HEK293T (cell line): ENCODE results near the gene EIF2AK3.

ENCODE experiments used
- CTCF ChIA-PET: fragments of 350-600 bp; formaldehyde crosslinking; extraction: SDS; loops from one replicate; lab custom pipeline; 2021; ENCODE audit warnings: antibody characterized with exemption, inconsistent platforms; lab: Yijun Ruan, JAX
- POLR2A ChIA-PET: fragments of 350-600 bp; formaldehyde crosslinking; extraction: SDS; loops from one replicate; lab custom pipeline; 2020; ENCODE audit warnings: antibody characterized with exemption, inconsistent platforms; lab: Yijun Ruan, JAX
- DNase-seq: peaks from one replicate; pipeline ENCODE4 v3.0.0; 2012; ENCODE audit warnings: mixed read lengths; ENCODE audit errors: extremely low spot score
- ARNT ChIP-seq: fragments of 450-650 bp; IDR thresholded peaks from 2 replicates; pipeline ENCODE4 v1.6.1; 2017; ENCODE audit warnings: mild to moderate bottlenecking
- BHLHE40 ChIP-seq: fragments of 450-650 bp; IDR thresholded peaks from 2 replicates; pipeline ENCODE4 v1.6.1; 2016; ENCODE audit warnings: mild to moderate bottlenecking, moderate library complexity, borderline replicate concordance
- CTBP1 ChIP-seq: fragments of 450-650 bp; IDR thresholded peaks from 2 replicates; pipeline ENCODE4 v1.6.1; 2016; ENCODE audit warnings: borderline replicate concordance
- ELF4 ChIP-seq: fragments of 450-650 bp; IDR thresholded peaks from 2 replicates; pipeline ENCODE4 v1.6.1; 2017; ENCODE audit warnings: antibody characterized with exemption
- FOXA1 ChIP-seq: fragments of 450-650 bp; IDR thresholded peaks from 2 replicates; pipeline ENCODE4 v1.6.1; 2016; ENCODE audit warnings: mild to moderate bottlenecking
- FOXK2 ChIP-seq: fragments of 450-650 bp; IDR thresholded peaks from 2 replicates; pipeline ENCODE4 v1.6.1; 2016; ENCODE audit warnings: mild to moderate bottlenecking
- FOXM1 ChIP-seq: fragments of 450-650 bp; IDR thresholded peaks from 2 replicates; pipeline ENCODE4 v1.6.1; 2017; ENCODE audit warnings: mild to moderate bottlenecking, borderline replicate concordance
- HDGF ChIP-seq: fragments of 450-650 bp; IDR thresholded peaks from 2 replicates; pipeline ENCODE4 v1.6.1; 2017; ENCODE audit warnings: antibody characterized with exemption, borderline replicate concordance
- L3MBTL2 ChIP-seq: fragments of 450-650 bp; conservative IDR thresholded peaks from 2 replicates; pipeline ENCODE4 v1.6.1; 2016; ENCODE audit warnings: mild to moderate bottlenecking
- LEF1 ChIP-seq: fragments of 450-650 bp; IDR thresholded peaks from 2 replicates; pipeline ENCODE4 v1.6.1; 2017; ENCODE audit warnings: mild to moderate bottlenecking, borderline replicate concordance
- NFRKB ChIP-seq: fragments of 450-650 bp; IDR thresholded peaks from 2 replicates; pipeline ENCODE4 v1.6.1; 2016; ENCODE audit warnings: mild to moderate bottlenecking, moderate library complexity
- PKNOX1 ChIP-seq: fragments of 450-650 bp; IDR thresholded peaks from 2 replicates; pipeline ENCODE4 v1.6.1; 2016
- SP1 ChIP-seq: fragments of 450-650 bp; IDR thresholded peaks from 2 replicates; pipeline ENCODE4 v1.6.1; 2017
- SUZ12 ChIP-seq: fragments of 450-650 bp; IDR thresholded peaks from 2 replicates; pipeline ENCODE4 v1.6.1; 2016; ENCODE audit warnings: mild to moderate bottlenecking
- TARDBP ChIP-seq: fragments of 450-650 bp; IDR thresholded peaks from 2 replicates; pipeline ENCODE4 v1.6.1; 2016
- ZNF384 ChIP-seq: fragments of 450-650 bp; IDR thresholded peaks from 2 replicates; pipeline ENCODE4 v1.6.1; 2016

The EIF2AK3 gene

DNA sequence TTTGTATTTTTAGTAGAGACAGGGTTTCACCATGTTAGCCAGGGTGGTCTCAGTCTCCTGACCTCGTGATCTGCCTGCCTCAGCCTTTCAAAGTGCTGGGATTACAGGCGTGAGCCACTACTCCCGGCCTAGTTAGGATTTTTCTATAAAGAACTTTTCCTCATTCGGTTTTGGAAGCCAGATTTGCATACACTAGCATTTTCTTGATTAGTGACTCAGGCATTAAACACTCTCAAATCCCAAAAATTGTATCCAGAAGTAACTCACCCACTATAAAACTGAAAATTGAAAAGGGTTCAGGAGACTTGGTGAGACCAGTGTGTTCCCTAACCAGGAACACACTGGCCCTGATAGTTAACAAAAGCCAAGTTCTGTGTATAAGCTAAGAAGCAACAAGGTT, 25.2 kb downstream of the EIF2AK3 start:
- POLR2A ChIA-PET: no interaction called here
- no peak for DNase-seq
- TF ChIP-seq ZNF384 (no peak), NFRKB (no peak), L3MBTL2 (no peak), PKNOX1 (no peak), LEF1 (no peak), ELF4 (no peak), ARNT (no peak), FOXM1 (no peak), HDGF (no peak)
- CTCF ChIA-PET: no interaction called here

DNA sequence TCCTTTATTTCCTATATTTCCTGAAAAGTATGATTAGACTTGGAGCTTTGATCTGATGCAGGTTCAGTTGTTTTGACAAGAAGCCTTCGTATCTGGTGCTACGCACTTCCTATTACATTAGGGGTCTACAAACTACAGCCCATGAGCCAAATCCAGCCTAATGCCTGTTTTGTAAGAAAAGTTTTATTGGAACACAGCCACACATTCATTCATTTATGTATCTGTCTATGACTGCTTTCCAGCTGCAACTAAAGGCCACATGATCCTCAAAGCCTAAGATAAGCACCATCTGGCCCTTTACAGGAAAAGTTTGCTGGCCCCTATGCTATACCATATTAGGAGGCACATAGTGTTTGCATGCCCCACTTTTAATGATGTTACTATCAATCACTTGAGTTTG, 26.0 kb downstream of the EIF2AK3 start:
- no peak for DNase-seq
- TF ChIP-seq FOXK2: no peak
- POLR2A ChIA-PET: interaction anchor here (0.6 kb wide), 1 partner anchor 27 kb away, joined by 3 read pairs; no protein-coding TSS in a partner anchor
- CTCF ChIA-PET: no interaction called here

GRCh38 chr2:88600038-88600465, 27.2 kb downstream of the EIF2AK3 start:
- CTCF ChIA-PET: no interaction called here
- TF ChIP-seq CTBP1 (peak; percentile 19; the same call in 1 of the 2 replicates), L3MBTL2 (no peak), PKNOX1 (peak; percentile 60), SP1 (no peak), ZNF384 (peak; percentile 92)
- POLR2A ChIA-PET: interaction anchor here (1.0 kb wide), 1 partner anchor 28 kb away, joined by 7 read pairs; no protein-coding TSS in a partner anchor
- peak; percentile 69 for DNase-seq

DNA sequence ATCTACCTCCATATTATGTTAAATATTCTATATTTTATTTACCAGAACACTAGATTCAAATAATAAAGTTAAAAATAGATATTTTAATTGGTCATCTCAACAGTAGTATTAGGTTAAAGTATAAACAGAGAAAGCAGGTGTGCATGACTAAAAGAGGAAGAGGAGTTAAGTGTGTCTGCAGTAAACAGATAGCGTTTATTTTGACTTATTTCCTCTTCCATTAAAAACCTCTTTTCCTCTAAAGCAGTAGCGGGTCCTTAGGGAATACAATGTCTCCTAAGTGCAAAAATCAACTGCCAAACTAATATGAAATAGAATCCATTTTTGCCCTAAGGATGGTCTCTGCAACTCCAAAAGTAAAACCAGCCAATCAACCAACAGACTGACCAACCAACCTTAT, 27.7 kb downstream of the EIF2AK3 start:
- POLR2A ChIA-PET: interaction anchor here (1.0 kb wide), 1 partner anchor 28 kb away, joined by 7 read pairs; no protein-coding TSS in a partner anchor
- CTCF ChIA-PET: no interaction called here
- TF ChIP-seq ZNF384: no peak
- no peak for TF ChIP-seq FOXM1
- no peak for TF ChIP-seq FOXK2
- TF ChIP-seq PKNOX1: no peak
- TF ChIP-seq LEF1: no peak
- TF ChIP-seq SP1: no peak
- TF ChIP-seq L3MBTL2: no peak
- no peak for TF ChIP-seq TARDBP
- TF ChIP-seq FOXA1: no peak
- TF ChIP-seq CTBP1: no peak
- TF ChIP-seq BHLHE40: no peak
- no peak for TF ChIP-seq HDGF
- TF ChIP-seq SUZ12: no peak
- no peak for TF ChIP-seq ELF4
- no peak for TF ChIP-seq NFRKB
- no peak for TF ChIP-seq ARNT
- no peak for DNase-seq

GRCh38 chr2:88597168-88597567, 30.1 kb downstream of the EIF2AK3 start:
- TF ChIP-seq ARNT (no peak), CTBP1 (no peak), FOXK2 (no peak), ZNF384 (no peak), FOXM1 (no peak)
- no peak for DNase-seq
- ChIA-PET POLR2A (no interaction called here), CTCF (interaction anchor here (0.5 kb wide), 1 partner anchor 132 kb away, joined by 4 read pairs; no protein-coding TSS in a partner anchor)

DNA sequence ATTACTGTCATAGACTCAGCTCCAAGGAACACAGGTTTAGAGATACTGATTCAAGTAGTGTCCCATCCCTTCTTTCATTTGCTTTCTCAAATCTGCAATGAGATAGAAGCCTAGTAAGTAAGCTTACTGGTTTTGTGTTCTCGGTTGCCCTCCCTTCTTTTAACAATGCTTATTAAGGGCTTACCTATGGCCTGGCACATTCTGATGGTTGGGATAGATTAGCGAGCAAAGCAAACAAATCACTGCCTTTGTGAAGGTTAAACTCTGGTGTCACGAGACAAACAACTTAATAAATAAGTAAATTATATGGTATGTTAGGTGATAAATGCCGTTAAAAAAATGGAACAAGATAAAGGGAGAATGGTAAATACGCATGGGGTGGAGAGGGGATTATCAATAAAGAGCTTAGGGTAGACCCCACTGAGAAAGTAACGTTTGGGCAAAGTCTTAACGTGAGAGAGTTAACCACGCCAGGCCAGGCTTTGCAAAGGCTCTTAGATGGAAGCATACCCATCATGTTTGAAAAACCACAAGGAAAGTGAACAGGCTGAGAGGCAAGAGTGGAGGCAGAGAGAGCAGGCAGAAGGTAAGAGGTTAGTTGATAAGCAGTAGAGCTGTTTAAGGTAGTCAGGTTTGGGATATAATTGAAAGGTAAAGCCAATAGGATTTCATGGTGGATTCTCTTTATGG, 31.0 kb downstream of the EIF2AK3 start:
- POLR2A ChIA-PET: no interaction called here
- CTCF ChIA-PET: interaction anchor here (0.5 kb wide), 1 partner anchor 131 kb away, joined by 4 read pairs; no protein-coding TSS in a partner anchor

More for the DNA sequence above, 31.0 kb downstream of the EIF2AK3 start:
- no peak for DNase-seq
- TF ChIP-seq HDGF (no peak), TARDBP (no peak), ARNT (no peak), FOXM1 (no peak), LEF1 (no peak), CTBP1 (no peak), PKNOX1 (no peak), SP1 (no peak), ELF4 (no peak), NFRKB (no peak), SUZ12 (no peak), FOXK2 (no peak), ZNF384 (no peak), L3MBTL2 (no peak)
